Regular cardiac myocyte (primary cell): Measurements from ENCODE around the gene IFITM1. TPM values are rescaled to one million over a fixed set of nuclear protein-coding genes. Genes with fewer than 3 reads are reported as not detected.

Experiments
- total RNA-seq: library from RNA; depleted of rRNA; stranded (reverse); fragments of >200 nt; gene quantifications from 2 replicates; pipeline ENCODE4 v1.2.3, GENCODE V29; 2014

IFITM1 gene
- 7.1 and 10.7 TPM in 2 replicates for total RNA-seq

DNA sequence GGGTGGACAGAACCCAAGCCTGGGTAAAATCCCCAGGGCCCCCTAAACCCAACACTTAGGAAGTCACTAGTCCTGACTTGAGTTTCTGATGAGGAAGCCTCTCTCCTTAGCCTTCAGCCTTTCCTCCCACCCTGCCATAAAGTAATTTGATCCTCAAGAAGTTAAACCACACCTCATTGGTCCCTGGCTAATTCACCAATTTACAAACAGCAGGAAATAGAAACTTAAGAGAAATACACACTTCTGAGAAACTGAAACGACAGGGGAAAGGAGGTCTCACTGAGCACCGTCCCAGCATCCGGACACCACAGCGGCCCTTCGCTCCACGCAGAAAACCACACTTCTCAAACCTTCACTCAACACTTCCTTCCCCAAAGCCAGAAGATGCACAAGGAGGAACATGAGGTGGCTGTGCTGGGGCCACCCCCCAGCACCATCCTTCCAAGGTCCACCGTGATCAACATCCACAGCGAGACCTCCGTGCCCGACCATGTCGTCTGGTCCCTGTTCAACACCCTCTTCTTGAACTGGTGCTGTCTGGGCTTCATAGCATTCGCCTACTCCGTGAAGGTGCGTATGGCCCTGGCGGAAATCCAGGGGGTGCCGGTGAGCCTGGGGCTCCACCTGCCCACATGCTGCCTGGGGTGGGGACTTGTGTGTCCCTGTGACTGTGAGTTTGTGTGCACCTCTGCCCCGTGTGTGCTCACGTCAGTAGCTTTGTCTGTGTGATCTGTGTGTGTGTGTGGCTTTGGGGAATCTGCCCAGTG is at the start of gene IFITM1:
Gene IFITM1 (plus strand): TSS at position 254 of the 767 bp plus-strand sequence. CDS start 131 bp downstream, at position 385.

DNA sequence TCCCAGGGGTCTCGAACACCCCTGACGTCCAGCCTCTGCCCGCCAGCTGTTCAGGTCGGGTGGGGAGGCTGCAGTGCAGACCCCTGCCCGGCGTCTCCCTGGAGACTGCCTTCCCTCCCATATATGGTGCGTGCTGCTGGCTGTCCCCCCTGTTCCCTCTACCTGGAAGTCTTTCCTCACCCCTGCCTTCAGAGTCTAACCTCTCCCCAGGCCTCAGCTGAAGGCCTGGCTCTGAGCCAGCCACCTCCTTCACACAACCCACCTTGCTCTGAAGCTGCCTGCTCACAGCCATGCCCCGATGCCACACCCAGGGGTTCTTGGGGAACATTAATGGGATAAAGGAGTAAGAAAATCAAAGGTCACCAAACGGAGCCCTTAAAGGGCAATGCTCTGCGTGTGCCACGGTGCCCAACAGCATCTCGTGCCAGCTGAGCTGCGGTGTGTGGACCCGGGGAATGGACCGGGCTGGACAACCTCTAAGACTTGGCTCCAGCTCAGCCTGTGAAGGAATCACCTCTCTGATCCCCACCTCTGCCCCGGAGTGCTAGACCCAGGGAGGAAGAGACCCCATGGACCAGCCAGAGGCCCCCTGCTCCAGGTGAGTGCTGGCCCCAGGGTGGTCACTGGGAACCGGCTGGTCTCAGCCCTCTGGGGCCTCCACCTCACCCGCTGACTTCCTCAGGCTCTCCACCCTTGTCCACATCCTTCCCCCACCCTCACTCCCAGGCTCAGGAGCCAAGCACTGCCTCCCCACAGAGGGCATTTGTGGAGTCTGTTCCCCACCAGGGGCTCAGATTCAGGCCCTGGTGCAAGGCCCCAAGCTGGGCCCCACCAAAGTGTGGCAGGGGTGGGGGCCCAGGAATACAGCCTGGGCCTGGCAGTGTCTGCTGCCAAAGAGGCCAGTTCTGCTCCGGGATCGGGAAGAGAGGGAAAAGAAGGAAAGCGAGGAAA is 35.6 kb upstream of the IFITM1 start, which contains the start of gene NLRP6:
Gene NLRP6 (plus strand): TSS at position 407 of the 951 bp plus-strand sequence. CDS start 163 bp downstream, at position 570.

DNA sequence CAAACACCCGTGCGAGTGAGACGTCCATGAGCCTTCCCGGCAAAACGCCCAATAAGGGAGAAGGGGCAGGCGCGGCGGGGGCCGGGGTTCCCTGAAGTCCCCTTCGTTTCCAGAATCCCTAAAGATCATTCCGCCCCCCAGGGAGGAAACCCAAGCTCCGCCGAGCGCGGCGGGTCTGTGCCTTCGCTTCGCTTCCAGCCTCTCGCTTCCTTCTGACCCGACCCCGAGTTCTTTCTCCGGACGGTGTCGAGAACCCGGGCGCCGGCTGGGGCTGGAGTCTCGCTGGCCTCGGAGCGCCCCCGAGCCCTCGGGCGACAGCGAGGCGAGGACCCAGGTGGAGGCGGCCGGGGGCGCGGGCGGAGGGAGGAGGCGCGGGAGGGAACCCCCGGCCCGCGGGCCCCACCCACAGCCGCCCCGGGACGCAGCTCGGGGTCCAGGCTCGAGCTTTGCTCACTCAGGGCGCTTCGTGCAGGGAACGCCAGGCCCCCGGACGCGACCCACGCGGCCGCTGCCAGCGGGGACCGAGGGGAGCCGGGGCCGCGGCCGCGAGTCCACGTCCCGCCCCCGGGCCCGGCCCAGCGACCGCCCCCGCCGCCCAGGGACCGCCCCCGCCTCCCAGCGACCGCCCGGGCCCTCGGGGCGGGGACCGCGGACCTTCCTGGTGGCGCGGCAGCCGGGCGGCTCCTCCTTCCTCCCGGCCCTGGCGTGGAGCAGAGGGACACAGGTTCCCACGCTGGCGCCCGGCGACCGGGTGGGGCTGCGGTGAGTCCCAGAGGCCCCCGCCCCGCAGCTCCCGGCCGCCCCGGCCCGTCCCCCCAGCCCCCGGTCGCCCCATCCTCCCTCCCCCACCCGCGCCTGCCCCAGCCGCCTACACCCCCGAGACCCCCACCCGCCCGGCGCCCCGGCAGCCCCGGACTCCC is 25.1 kb upstream of the IFITM1 start, which contains the start of gene PGGHG:
Gene PGGHG (plus strand): TSS at position 649 of the 920 bp plus-strand sequence. CDS start 691 bp downstream, outside the sequence.

GRCh38 chr11:299081-299891 is 14.6 kb upstream of the IFITM1 start, which contains the start of gene IFITM5:
Gene IFITM5 (minus strand): TSS chr11:299526. CDS start chr11:299490, 36 bp downstream.

GRCh38 chr11:307766-308708 is 5.8 kb upstream of the IFITM1 start, which contains the start of gene IFITM2:
Gene IFITM2 (plus strand): TSS chr11:307816. CDS start chr11:308193, 377 bp downstream.

Other genes starting within 250 kb of the IFITM1 start
- gene SCGB1C1, start 121.0 kb upstream of the IFITM1 start, total RNA-seq: not detected in 2 replicates
- 16.6 and 19.0 TPM in 2 replicates for gene BET1L, start 106.6 kb upstream of the IFITM1 start, total RNA-seq
- 148 and 153 TPM in 2 replicates for gene RIC8A, start 106.3 kb upstream of the IFITM1 start, total RNA-seq
- 5.9 and 7.9 TPM in 2 replicates for gene SIRT3, start 77.7 kb upstream of the IFITM1 start, total RNA-seq
- gene PSMD13, start 77.1 kb upstream of the IFITM1 start, total RNA-seq: 104 and 229 TPM in 2 replicates
- not detected in 2 replicates for gene NLRP6, start 35.6 kb upstream of the IFITM1 start, total RNA-seq
- 3.3 and 9.6 TPM in 2 replicates for gene PGGHG, start 24.9 kb upstream of the IFITM1 start, total RNA-seq
- not detected in 2 replicates for gene IFITM5, start 14.5 kb upstream of the IFITM1 start, total RNA-seq
- gene IFITM2, start 6.2 kb upstream of the IFITM1 start, total RNA-seq: 14.4 and 15.0 TPM in 2 replicates
- gene IFITM3, start 6.8 kb downstream of the IFITM1 start, total RNA-seq: 28.6 and 32.7 TPM in 2 replicates
- gene B4GALNT4, start 55.5 kb downstream of the IFITM1 start, total RNA-seq: 1.4 and 1.9 TPM in 2 replicates
- gene PKP3, start 80.2 kb downstream of the IFITM1 start, total RNA-seq: 2.1 and 2.8 TPM in 2 replicates
- gene SIGIRR, start 101.0 kb downstream of the IFITM1 start, total RNA-seq: 11.3 and 18.6 TPM in 2 replicates
- gene ANO9, start 128.0 kb downstream of the IFITM1 start, total RNA-seq: not detected in 2 replicates
- gene PTDSS2, start 136.2 kb downstream of the IFITM1 start, total RNA-seq: 31.9 and 45.2 TPM in 2 replicates
- gene RNH1, start 193.2 kb downstream of the IFITM1 start, total RNA-seq: 187 and 255 TPM in 2 replicates
- 33.8 and 108 TPM in 2 replicates for gene HRAS, start 221.5 kb downstream of the IFITM1 start, total RNA-seq
- 0.38 and 0.56 TPM in 2 replicates for gene LRRC56, start 223.5 kb downstream of the IFITM1 start, total RNA-seq
- gene LMNTD2, start 246.7 kb downstream of the IFITM1 start, total RNA-seq: under 0.01 and 0.85 TPM in 2 replicates
- 5.9 and 6.2 TPM in 2 replicates for gene RASSF7, start 246.9 kb downstream of the IFITM1 start, total RNA-seq